Common myeloid progenitor, CD34-positive (primary cell): ENCODE results near the gene ZFAND3.

Experiments
- CTCF ChIA-PET: fragments of 350-600 bp; sonication (Branson Sonifier 250); formaldehyde crosslinking; loops from one replicate; lab custom pipeline; 2021; ENCODE audit warnings: antibody characterized with exemption; lab: Charles Lee
- POLR2A ChIA-PET: fragments of 350-600 bp; sonication (Branson Sonifier 250); formaldehyde crosslinking; loops from one replicate; lab custom pipeline; 2021; ENCODE audit warnings: antibody characterized with exemption; lab: Charles Lee
- DNase-seq, 3 donors: peaks; one replicate each; pipeline versions ENCODE4 v3.0.0 to v3.0.0-alpha.2; 2013
- H3K27ac ChIP-seq, 2 experiments: 1 replicate in 1 of 2; 2 replicates in 1 of 2; pipeline ENCODE4 v1.7.0; 2013; ENCODE audit warnings: inconsistent platforms in 2 of 2, low read length in 2 of 2, mild to moderate bottlenecking in 2 of 2, low read depth in 1 of 2, moderate library complexity in 1 of 2; ENCODE audit not compliant: severe bottlenecking in 2 of 2, insufficient read depth in 1 of 2, poor library complexity in 1 of 2
- H3K27me3 ChIP-seq, 5 experiments: replicated peaks in 2 of 5; 1 replicate in 3 of 5; 2 replicates in 2 of 5; pipeline versions ENCODE4 v1.6.1 to v1.7.0; 2013; ENCODE audit warnings: low read length in 4 of 5, mild to moderate bottlenecking in 2 of 5, moderate library complexity in 2 of 5, inconsistent platforms in 1 of 5; ENCODE audit not compliant: insufficient read depth in 5 of 5, control insufficient read depth in 4 of 5
- H3K36me3 ChIP-seq, 4 experiments: 1 replicate in 2 of 4; 2 replicates in 2 of 4; pipeline versions ENCODE4 v1.6.1 to v1.7.0; 2013; ENCODE audit warnings: low read length in 3 of 4, control low read depth in 1 of 4, mild to moderate bottlenecking in 1 of 4; ENCODE audit not compliant: control insufficient read depth in 4 of 4, insufficient read depth in 4 of 4
- H3K4me1 ChIP-seq, 4 experiments: 1 replicate in 3 of 4; 2 replicates in 1 of 4; pipeline versions ENCODE4 v1.6.1 to v1.7.1; 2013; ENCODE audit warnings: low read length in 3 of 4, mild to moderate bottlenecking in 3 of 4, control low read depth in 1 of 4, inconsistent platforms in 1 of 4, moderate library complexity in 1 of 4; ENCODE audit not compliant: control insufficient read depth in 4 of 4, insufficient read depth in 4 of 4; ENCODE audit errors: control extremely low read depth in 1 of 4
- H3K4me3 ChIP-seq, 7 experiments: 1 replicate in 4 of 7; 2 replicates in 3 of 7; pipeline versions ENCODE4 v1.5.1 to v1.7.0; 2013; ENCODE audit warnings: mild to moderate bottlenecking in 7 of 7, low read length in 6 of 7, moderate library complexity in 6 of 7, inconsistent platforms in 2 of 7, low read depth in 2 of 7, control low read depth in 1 of 7; ENCODE audit not compliant: insufficient read depth in 4 of 7, control insufficient read depth in 1 of 7; ENCODE audit errors: extremely low read depth in 1 of 7
- H3K9me3 ChIP-seq, 5 experiments: 1 replicate in 4 of 5; 2 replicates in 1 of 5; pipeline versions ENCODE4 v1.6.1 to v1.7.1; 2013; ENCODE audit warnings: low read length in 4 of 5, mild to moderate bottlenecking in 2 of 5, inconsistent platforms in 1 of 5, low read depth in 1 of 5, moderate library complexity in 1 of 5; ENCODE audit not compliant: control insufficient read depth in 4 of 5, insufficient read depth in 2 of 5; ENCODE audit errors: control extremely low read depth in 1 of 5
- WGBS: methylation state at CpG from one replicate; pipeline ENCODE4 v1.1.5; 2013; ENCODE audit not compliant: insufficient coverage; 5-methylcytosine and 5-hydroxymethylcytosine counted together

Gene ZFAND3

DNA sequence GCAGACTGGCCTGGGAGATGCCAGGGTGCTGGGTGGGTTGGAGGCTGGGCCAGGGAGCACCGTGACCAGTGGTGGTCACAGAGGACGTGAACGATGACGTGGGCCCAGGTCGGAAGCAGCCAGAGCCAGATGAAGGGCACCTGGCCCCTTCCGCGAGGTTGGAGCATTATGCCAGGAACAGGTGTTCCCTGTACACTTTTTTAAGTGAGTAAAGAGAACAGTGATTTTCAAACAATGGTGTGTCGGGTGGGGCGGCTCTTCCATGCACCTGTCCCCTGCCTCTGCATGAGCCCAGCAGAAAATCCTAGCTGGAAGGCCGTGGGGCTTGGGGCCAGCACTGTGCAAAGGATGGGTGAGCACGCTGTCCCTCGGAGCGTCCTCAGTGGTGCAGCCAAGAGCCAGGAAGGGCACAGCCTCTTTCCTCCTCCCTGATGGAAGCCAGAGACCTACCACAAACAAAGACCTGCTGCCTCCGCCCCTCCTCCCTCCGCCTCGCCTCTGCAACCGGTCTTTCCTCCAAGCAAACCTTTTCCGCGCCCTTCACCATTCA lies 350.5 kb downstream of the ZFAND3 start:
- H3K36me3 ChIP-seq = peaks cover 2 to 8% (median 4%) of the 10 kb centered on the region in 4 experiments
- WGBS = 96% methylated on average over 16 of the region's 19 CpGs
- H3K27me3 ChIP-seq = no peaks in the 10 kb centered on the region
- POLR2A ChIA-PET = no interaction called here
- no peaks in the 10 kb centered on the region for H3K4me1 ChIP-seq
- no peak for DNase-seq
- no peak overlapping the region for H3K27ac ChIP-seq
- no peaks in the 10 kb centered on the region for H3K9me3 ChIP-seq
- CTCF ChIA-PET = no interaction called here
- no peak overlapping the region for H3K4me3 ChIP-seq

DNA sequence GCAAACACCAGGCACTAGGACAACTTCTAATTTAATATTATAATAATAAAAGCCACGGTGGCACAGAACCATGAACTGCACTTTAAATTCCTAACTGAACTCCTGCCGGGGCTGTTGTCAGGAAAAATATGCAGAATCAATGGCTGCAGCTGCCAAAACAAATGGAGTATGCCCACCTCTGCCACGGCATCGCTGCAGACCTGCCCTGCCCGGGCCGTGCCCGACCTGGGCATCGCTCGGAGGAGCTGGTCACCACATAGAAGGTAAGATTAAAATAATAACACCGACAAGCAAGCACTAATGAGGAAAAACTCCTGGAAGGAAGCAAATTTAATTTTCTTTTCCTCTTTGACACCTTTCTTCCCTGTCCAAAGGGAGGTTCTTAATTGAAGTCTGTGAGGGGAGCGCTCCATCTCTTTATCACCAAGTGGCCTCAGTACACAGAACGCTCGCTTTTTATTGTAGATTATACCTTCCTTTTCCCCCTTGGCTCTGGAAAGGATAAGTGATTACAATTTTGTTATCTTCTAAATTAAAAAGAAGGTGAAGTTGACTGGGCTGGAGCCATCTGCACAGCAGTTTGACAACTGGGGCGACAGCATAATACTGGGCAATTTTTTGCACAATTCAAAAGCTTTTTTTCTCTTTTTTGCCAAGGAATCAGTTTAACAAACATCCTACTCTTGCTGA lies 351.3 kb downstream of the ZFAND3 start:
- ChIA-PET POLR2A (no interaction called here), CTCF (no interaction called here)
- no peak for DNase-seq
- H3K27ac ChIP-seq = no peak overlapping the region
- 96% methylated on average over 9 of the region's 14 CpGs for WGBS
- H3K4me3 ChIP-seq = no peak overlapping the region
- H3K9me3 ChIP-seq = no peaks in the 10 kb centered on the region
- no peaks in the 10 kb centered on the region for H3K4me1 ChIP-seq
- H3K27me3 ChIP-seq = no peaks in the 10 kb centered on the region
- H3K36me3 ChIP-seq = peaks cover 2 to 8% (median 4%) of the 10 kb centered on the region in 4 experiments

DNA sequence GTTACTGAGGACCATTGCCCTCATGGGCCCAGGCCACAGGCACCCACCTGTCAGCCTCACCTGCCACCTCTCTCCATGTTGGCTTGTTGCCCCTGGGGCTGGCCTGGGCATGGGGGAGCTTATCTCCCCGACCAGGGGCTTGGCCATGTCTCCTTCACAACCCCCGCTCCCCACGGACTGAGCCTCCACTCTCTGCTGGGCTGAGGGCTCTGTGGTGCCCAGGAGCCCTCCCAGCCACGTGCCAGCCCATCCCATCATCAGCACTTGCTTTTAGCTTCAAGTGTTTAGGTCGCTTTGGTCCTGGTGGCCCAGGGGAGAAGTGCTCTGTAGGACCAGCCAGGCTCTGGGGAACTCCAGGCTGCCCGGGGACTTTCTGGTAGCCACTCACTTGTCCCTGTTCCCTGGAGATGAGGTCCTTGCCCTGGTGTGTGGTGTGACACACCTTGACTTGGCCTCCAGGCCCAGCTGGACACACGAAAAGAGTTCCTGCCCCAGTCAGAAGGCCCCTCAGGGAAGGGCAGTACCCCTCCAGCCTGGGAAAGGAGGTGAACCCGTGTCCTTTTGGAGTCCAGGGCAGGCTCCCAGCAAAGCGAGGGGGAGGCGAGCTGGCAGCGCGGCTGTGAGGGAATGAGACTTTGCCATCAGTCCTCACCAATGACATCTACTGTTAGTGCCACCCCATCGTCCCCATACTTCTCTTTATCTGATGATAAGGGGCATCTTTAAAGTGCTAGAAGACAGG lies 352.6 kb downstream of the ZFAND3 start:
- 93% methylated on average over 4 of the region's 13 CpGs for WGBS
- no peak overlapping the region for H3K4me3 ChIP-seq
- no peak overlapping the region for H3K27ac ChIP-seq
- CTCF ChIA-PET = no interaction called here
- POLR2A ChIA-PET = no interaction called here
- no peaks in the 10 kb centered on the region for H3K27me3 ChIP-seq
- no peaks in the 10 kb centered on the region for H3K9me3 ChIP-seq
- H3K4me1 ChIP-seq = no peaks in the 10 kb centered on the region
- H3K36me3 ChIP-seq = peaks cover 2 to 8% (median 4%) of the 10 kb centered on the region in 4 experiments
- no peak for DNase-seq

DNA sequence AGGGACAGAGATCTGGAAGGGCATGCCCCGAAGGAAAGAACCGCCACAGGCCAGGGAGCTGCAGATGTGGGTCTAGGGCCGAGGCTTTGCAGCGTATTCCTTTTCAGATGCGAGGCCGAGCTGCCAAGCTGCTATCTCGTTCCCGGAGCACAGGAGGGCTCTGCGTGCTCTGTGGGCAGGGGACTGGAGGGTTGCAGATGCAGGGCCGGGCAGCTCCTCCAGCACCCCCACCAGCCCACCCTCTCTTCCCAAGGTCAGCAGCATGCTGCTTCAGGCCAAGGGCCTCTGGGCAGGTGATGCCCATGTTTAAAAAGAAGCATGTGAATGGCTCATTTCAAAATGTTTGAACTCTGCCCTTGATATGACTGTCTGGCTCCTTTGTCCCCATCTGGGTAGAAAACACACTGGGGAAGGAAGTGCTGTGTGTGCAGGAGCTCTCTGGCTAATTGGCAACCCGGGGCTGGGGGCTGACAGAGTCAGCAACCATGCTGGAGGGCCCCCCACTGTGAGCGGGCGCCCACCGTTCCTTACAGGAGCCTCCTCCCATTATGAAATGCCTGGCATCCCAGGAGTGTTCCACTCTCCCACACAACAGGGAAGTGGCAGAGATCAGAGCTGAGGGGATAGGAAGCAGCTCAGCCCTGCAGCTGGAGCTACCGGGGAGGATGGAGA lies 353.3 kb downstream of the ZFAND3 start:
- Histone ChIP-seq H3K36me3 (peaks cover 2 to 8% (median 4%) of the 10 kb centered on the region in 4 experiments), H3K27ac (no peak overlapping the region), H3K27me3 (no peaks in the 10 kb centered on the region), H3K4me1 (no peaks in the 10 kb centered on the region), H3K9me3 (no peaks in the 10 kb centered on the region), H3K4me3 (no peak overlapping the region)
- CTCF ChIA-PET = no interaction called here
- no peak for DNase-seq
- 90% methylated on average over 15 of the region's 15 CpGs for WGBS
- POLR2A ChIA-PET = no interaction called here

DNA sequence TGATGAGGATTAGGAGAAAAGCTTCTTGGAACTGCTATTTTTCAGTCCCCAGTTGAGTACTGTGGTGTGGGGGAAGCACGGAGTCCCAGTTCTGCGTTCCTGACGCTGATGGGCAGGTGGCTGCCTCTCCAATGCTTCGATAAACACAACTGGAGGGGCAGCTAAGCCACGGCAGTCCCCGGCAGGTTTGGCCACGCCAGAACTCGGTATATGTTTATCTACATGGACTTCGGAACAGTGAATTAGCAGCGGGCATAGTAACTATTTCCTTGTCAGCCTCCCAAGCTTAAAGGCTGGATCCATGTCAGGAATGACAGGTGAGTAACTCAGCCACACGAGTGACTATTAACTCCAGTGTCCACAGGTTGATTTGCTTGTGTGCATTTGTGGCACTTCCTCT lies 354.4 kb downstream of the ZFAND3 start:
- H3K27ac ChIP-seq = no peak overlapping the region
- peaks cover 2 to 8% (median 4%) of the 10 kb centered on the region in 4 experiments for H3K36me3 ChIP-seq
- ChIA-PET POLR2A (no interaction called here), CTCF (no interaction called here)
- no peak overlapping the region for H3K4me3 ChIP-seq
- no peaks in the 10 kb centered on the region for H3K4me1 ChIP-seq
- no peaks in the 10 kb centered on the region for H3K27me3 ChIP-seq
- H3K9me3 ChIP-seq = no peaks in the 10 kb centered on the region
- 96% methylated on average over 11 of the region's 11 CpGs for WGBS
- no peak for DNase-seq

DNA sequence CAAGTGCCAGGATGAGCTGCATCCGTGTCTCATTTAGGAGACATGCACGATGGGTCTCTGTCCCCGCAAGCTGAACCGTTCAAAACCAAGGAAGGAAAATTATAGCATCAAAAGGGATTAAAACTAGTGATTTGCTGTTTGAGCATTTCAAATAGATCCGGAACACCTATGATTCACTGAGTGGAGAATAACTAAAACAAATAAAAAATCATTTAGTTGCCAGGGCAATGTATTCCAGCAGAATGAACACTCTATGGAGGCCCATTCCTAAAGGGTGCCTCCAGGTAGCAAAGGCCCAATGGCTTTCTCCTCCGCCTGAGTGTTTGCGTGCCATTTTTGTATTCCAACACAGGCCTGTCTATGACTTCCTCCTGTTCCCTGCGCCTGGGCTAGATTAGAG lies 354.8 kb downstream of the ZFAND3 start:
- peaks cover 2 to 8% (median 4%) of the 10 kb centered on the region in 4 experiments for H3K36me3 ChIP-seq
- no peaks in the 10 kb centered on the region for H3K4me1 ChIP-seq
- WGBS = no CpG with 5 or more reads among the region's 8 CpGs
- H3K9me3 ChIP-seq = no peaks in the 10 kb centered on the region
- ChIA-PET CTCF (no interaction called here), POLR2A (no interaction called here)
- H3K27ac ChIP-seq = no peak overlapping the region
- H3K4me3 ChIP-seq = no peak overlapping the region
- DNase-seq = no peak
- H3K27me3 ChIP-seq = no peaks in the 10 kb centered on the region
